HL-60 (cell line): ENCODE data around the gene UST.

Experiments used
- CTCF ChIP-seq: IDR thresholded peaks from one replicate; pipeline ENCODE4 v1.5.1; 2011; ENCODE audit warnings: low read length, control low read depth, inconsistent platforms; ENCODE audit not compliant: insufficient read depth
- GABPA ChIP-seq: IDR thresholded peaks from 2 replicates; pipeline ENCODE4 v1.6.1; 2012; ENCODE audit warnings: low read depth
- REST ChIP-seq: IDR thresholded peaks from 2 replicates; pipeline ENCODE4 v1.6.1; 2012; ENCODE audit warnings: low read depth; ENCODE audit not compliant: insufficient replicate concordance

- TF ChIP-seq CTCF, result no peak
- no peak for TF ChIP-seq GABPA
- TF ChIP-seq REST, result no peak
Observed at GRCh38 chr6:148857798-148858390, 111.1 kb downstream of the UST start.
